Measurements from ENCODE around the gene KRTAP10-12. TPM values are rescaled to one million over a fixed set of nuclear protein-coding genes. Genes with fewer than 3 reads are reported as not detected.

KRTAP10-12 gene
- total and polyA plus RNA-seq, 2 of the 13 experiments (the other 11 are each of a cell fraction or from before 2014, with no cell fraction given), result not detected

GRCh38 chr21:44712203-44713028 lies 15.4 kb downstream of the KRTAP10-12 start (continued):
- TF ChIP-seq, protein P1, sequence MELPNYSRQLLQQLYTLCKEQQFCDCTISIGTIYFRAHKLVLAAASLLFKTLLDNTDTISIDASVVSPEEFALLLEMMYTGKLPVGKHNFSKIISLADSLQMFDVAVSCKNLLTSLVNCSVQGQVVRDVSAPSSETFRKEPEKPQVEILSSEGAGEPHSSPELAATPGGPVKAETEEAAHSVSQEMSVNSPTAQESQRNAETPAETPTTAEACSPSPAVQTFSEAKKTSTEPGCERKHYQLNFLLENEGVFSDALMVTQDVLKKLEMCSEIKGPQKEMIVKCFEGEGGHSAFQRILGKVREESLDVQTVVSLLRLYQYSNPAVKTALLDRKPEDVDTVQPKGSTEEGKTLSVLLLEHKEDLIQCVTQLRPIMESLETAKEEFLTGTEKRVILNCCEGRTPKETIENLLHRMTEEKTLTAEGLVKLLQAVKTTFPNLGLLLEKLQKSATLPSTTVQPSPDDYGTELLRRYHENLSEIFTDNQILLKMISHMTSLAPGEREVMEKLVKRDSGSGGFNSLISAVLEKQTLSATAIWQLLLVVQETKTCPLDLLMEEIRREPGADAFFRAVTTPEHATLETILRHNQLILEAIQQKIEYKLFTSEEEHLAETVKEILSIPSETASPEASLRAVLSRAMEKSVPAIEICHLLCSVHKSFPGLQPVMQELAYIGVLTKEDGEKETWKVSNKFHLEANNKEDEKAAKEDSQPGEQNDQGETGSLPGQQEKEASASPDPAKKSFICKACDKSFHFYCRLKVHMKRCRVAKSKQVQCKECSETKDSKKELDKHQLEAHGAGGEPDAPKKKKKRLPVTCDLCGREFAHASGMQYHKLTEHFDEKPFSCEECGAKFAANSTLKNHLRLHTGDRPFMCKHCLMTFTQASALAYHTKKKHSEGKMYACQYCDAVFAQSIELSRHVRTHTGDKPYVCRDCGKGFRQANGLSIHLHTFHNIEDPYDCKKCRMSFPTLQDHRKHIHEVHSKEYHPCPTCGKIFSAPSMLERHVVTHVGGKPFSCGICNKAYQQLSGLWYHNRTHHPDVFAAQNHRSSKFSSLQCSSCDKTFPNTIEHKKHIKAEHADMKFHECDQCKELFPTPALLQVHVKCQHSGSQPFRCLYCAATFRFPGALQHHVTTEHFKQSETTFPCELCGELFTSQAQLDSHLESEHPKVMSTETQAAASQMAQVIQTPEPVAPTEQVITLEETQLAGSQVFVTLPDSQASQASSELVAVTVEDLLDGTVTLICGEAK (IDR thresholded peaks at IDR 0.05), result no peak
- TF ChIP-seq, protein P1 (CRISPR knock-in tag; IDR thresholded peaks at IDR 0.05), result no peak
- TF ChIP-seq SRF (IDR thresholded peaks at IDR 0.05; ENCODE audit: low read depth, low read length) (no peak), ELF3 (CRISPR knock-in tag; IDR thresholded peaks at IDR 0.05) (no peak), ZSCAN9 (CRISPR knock-in tag; IDR thresholded peaks at IDR 0.05; ENCODE audit: borderline replicate concordance) (no peak), RAD21 (CRISPR knock-in tag; IDR thresholded peaks at IDR 0.05) (no peak), ZNF547 (CRISPR knock-in tag; IDR thresholded peaks at IDR 0.05) (no peak), THAP11 (CRISPR knock-in tag; IDR thresholded peaks at IDR 0.05) (no peak), ZNF598 (CRISPR knock-in tag; IDR thresholded peaks at IDR 0.05; ENCODE audit: borderline replicate concordance) (no peak), GATAD2A (CRISPR knock-in tag; IDR thresholded peaks at IDR 0.05) (no peak), BCLAF1 (IDR thresholded peaks at IDR 0.05) (no peak), ZNF552 (CRISPR knock-in tag; IDR thresholded peaks at IDR 0.05; ENCODE audit: borderline replicate concordance) (no peak), ZNF839 (CRISPR knock-in tag; IDR thresholded peaks at IDR 0.05; ENCODE audit: borderline replicate concordance) (no peak), HMGA1 (CRISPR knock-in tag; conservative IDR thresholded peaks at IDR 0.05) (no peak), SMARCE1 (IDR thresholded peaks at IDR 0.05; ENCODE audit: borderline replicate concordance) (no peak), MNT (IDR thresholded peaks at IDR 0.05) (no peak), DPF2 (CRISPR knock-in tag; IDR thresholded peaks at IDR 0.05; ENCODE audit: borderline replicate concordance, low read depth) (no peak), NFRKB (IDR thresholded peaks at IDR 0.05) (no peak)
